Amniotic epithelial cell (primary cell): ENCODE measurements around the gene TMEM126A.
"Not testable (repeated sequence)": the region's sequence is repeated elsewhere in the genome, so short reads cannot be mapped to it uniquely, and the experiment has no call there.

Source experiments
- DNase-seq: peaks from one replicate; pipeline ENCODE4 v3.0.0-alpha.2; 2010; ENCODE audit warnings: low read depth

Gene TMEM126A

GRCh38 chr11:85658180-85658579 lies 10.4 kb downstream of the TMEM126A start:
- peak; percentile 43 for DNase-seq

GRCh38 chr11:85661972-85662664 lies 14.4 kb downstream of the TMEM126A start:
- DNase-seq, result peak; percentile 31

GRCh38 chr11:85663080-85663752 lies 15.4 kb downstream of the TMEM126A start:
- DNase-seq, result peak; percentile 19

GRCh38 chr11:85663753-85664614 lies 16.2 kb downstream of the TMEM126A start:
- peak; percentile 25 for DNase-seq

- peak; percentile 91 for DNase-seq
These were observed 17.1 kb downstream of the TMEM126A start, which contains the start of gene CREBZF for GRCh38 chr11:85664615-85665481. Gene CREBZF (minus strand): TSS chr11:85665129. CDS start chr11:85664875, 254 bp downstream.

GRCh38 chr11:85665733-85666132 lies 18.0 kb downstream of the TMEM126A start:
- no peak for DNase-seq

- no peak for DNase-seq
These were observed 18.9 kb downstream of the TMEM126A start for GRCh38 chr11:85666687-85667086.

GRCh38 chr11:85668157-85668556 lies 20.4 kb downstream of the TMEM126A start:
- DNase-seq, result no peak

GRCh38 chr11:85670949-85671663 lies 23.3 kb downstream of the TMEM126A start:
- DNase-seq, result not testable (repeated sequence)

GRCh38 chr11:85672105-85672902 lies 24.5 kb downstream of the TMEM126A start:
- no peak for DNase-seq

GRCh38 chr11:85673393-85673792 lies 25.6 kb downstream of the TMEM126A start:
- no peak for DNase-seq

- no peak for DNase-seq
These were observed 31.8 kb downstream of the TMEM126A start for GRCh38 chr11:85679576-85679975.

GRCh38 chr11:85680897-85681296 lies 33.1 kb downstream of the TMEM126A start:
- peak; percentile 31 for DNase-seq

GRCh38 chr11:85682330-85683305 lies 34.9 kb downstream of the TMEM126A start:
- DNase-seq, result peak; percentile 31

- peak; percentile 32 for DNase-seq
These were observed 37.5 kb downstream of the TMEM126A start for GRCh38 chr11:85685125-85685819.

GRCh38 chr11:85685820-85686459 lies 38.2 kb downstream of the TMEM126A start, which contains the start of gene CCDC89:
Gene CCDC89 (minus strand): TSS chr11:85686195. CDS start chr11:85686130, 65 bp downstream.
- DNase-seq, result peak; percentile 98

GRCh38 chr11:85694385-85694980 lies 46.7 kb downstream of the TMEM126A start:
- peak; percentile 75 for DNase-seq
